ENCODE measurements around the gene MRPL21.
A peak's percentile ranks its signal among the peaks of the same experiment; 100 is the strongest.

DNA sequence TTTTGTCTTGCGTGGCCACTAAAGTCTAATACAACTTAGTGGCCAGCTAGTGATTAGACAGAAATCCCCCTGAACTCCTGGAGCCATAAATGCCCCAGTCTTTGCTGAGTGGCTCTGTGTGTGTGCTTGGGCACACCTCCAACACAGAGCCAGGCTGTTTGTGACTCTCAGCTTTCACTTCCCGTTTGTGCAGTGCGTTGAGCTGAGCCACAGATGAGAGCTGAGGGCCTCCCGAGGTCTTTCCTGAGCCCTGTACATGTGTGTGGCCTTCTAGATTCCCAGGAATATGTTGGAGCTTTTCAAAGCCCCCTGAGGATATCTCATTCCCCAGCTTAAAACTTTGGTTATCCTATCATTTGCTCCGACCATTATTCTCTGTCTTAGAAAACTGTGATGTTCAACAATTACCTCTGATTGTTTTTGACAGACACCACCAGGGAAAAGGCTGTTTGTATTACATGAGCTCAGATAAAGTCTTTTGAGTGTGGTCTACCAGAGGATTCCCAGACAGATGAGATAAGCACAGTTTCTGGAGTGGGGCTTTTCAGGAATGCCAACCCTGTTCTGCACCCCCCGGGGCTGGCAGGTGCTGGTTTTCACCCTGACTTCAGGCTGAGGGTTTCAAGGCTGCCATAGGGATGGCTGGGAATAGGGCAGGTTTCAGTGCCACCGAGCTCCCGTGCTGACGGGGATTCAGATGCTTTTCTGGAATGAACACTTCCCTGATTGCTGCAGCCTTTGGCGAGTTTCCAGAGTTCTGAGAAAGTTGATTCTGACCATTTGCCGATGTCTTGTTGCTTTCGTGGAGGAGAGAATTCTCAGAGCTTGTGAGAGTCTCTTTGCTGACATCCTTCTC is 23.9 kb upstream of the MRPL21 start:
- TF ChIP-seq, protein P1, sequence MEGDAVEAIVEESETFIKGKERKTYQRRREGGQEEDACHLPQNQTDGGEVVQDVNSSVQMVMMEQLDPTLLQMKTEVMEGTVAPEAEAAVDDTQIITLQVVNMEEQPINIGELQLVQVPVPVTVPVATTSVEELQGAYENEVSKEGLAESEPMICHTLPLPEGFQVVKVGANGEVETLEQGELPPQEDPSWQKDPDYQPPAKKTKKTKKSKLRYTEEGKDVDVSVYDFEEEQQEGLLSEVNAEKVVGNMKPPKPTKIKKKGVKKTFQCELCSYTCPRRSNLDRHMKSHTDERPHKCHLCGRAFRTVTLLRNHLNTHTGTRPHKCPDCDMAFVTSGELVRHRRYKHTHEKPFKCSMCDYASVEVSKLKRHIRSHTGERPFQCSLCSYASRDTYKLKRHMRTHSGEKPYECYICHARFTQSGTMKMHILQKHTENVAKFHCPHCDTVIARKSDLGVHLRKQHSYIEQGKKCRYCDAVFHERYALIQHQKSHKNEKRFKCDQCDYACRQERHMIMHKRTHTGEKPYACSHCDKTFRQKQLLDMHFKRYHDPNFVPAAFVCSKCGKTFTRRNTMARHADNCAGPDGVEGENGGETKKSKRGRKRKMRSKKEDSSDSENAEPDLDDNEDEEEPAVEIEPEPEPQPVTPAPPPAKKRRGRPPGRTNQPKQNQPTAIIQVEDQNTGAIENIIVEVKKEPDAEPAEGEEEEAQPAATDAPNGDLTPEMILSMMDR (IDR thresholded peaks at IDR 0.05), result no peak
- peak; percentile 33 for TF ChIP-seq POLR2AphosphoS5 (IDR thresholded peaks at IDR 0.05)
- no peak for TF ChIP-seq POLR2A (IDR thresholded peaks at IDR 0.05)

Measured in prostate gland (tissue), 2 donors.